ENCODE data around the gene SLC39A8.

- no peak for TF ChIP-seq CTCF (IDR thresholded peaks at IDR 0.05; ENCODE audit: low read depth, low read length)
- no peak for TF ChIP-seq EZH2phosphoT487 (IDR thresholded peaks at IDR 0.05; ENCODE audit: low read depth)
These were observed 37.1 kb downstream of the SLC39A8 start for GRCh38 chr4:102308032-102308799.

Measured in OCI-LY3 (cell line).